OCI-LY7 (cell line): Measurements from ENCODE around the gene CLVS2. TPM values are rescaled to one million over a fixed set of nuclear protein-coding genes. Genes with fewer than 3 reads are reported as not detected.

Source experiments
- BruUV-seq: library from RNA; stranded (reverse); fragments of 400-500 nt; replicated peaks from 2 replicates; lab custom pipeline; 2021; lab: Mats Ljungman, UMichigan
- CTCF ChIA-PET: fragments of 300-600 bp; sonication (Branson Sonifier 250); formaldehyde crosslinking; loops from one replicate; lab custom pipeline; 2022; ENCODE audit warnings: antibody characterized with exemption; ENCODE audit not compliant: unreplicated experiment; lab: Charles Lee
- POLR2A ChIA-PET: fragments of 300-600 bp; sonication (Branson Sonifier 250); formaldehyde crosslinking; loops from one replicate; lab custom pipeline; 2022; ENCODE audit warnings: antibody characterized with exemption; lab: Charles Lee
- DNase-seq: peaks from one replicate; pipeline ENCODE4 v3.0.0-alpha.2; 2015; ENCODE audit warnings: low spot score
- H2AFZ ChIP-seq: fragments of 200-600 bp; sonication (generic), shearing (Covaris generic); 2 replicates; pipeline ENCODE4 v1.6.1; 2014; ENCODE audit warnings: mild to moderate bottlenecking, antibody characterized with exemption, low read length, moderate library complexity
- H3K27ac ChIP-seq: fragments of 200-600 bp; sonication (generic); 2 replicates; pipeline ENCODE4 v1.5.1; 2014; ENCODE audit warnings: mixed run types, low read depth, mild to moderate bottlenecking, moderate library complexity, low read length, inconsistent platforms; ENCODE audit not compliant: poor library complexity, severe bottlenecking
- H3K36me3 ChIP-seq: fragments of 200-600 bp; sonication (generic); 2 replicates; pipeline ENCODE4 v1.6.1; 2014; ENCODE audit warnings: mild to moderate bottlenecking, antibody characterized with exemption, low read length, moderate library complexity, mixed read lengths; ENCODE audit not compliant: insufficient read depth
- H3K4me1 ChIP-seq: fragments of 200-600 bp; sonication (generic); 2 replicates; pipeline ENCODE4 v1.5.1; 2014; ENCODE audit warnings: mild to moderate bottlenecking, low read length; ENCODE audit not compliant: insufficient read depth, poor library complexity, severe bottlenecking
- H3K4me2 ChIP-seq: fragments of 200-600 bp; sonication (generic); 2 replicates; pipeline ENCODE4 v1.6.1; 2014; ENCODE audit warnings: mild to moderate bottlenecking, low read length
- H3K4me3 ChIP-seq: fragments of 200-600 bp; sonication (generic); 2 replicates; pipeline ENCODE4 v1.5.1; 2014; ENCODE audit warnings: mild to moderate bottlenecking, low read depth, low read length; ENCODE audit not compliant: poor library complexity, severe bottlenecking
- H3K79me2 ChIP-seq: fragments of 200-600 bp; sonication (generic); 2 replicates; pipeline ENCODE4 v1.6.1; 2016; ENCODE audit warnings: low read depth, mild to moderate bottlenecking, low read length, moderate library complexity, mixed read lengths; ENCODE audit not compliant: insufficient read depth
- H3K9me2 ChIP-seq: fragments of 200-600 bp; sonication (generic); 2 replicates; pipeline ENCODE4 v1.6.1; 2016; ENCODE audit warnings: mild to moderate bottlenecking, low read length, mixed read lengths; ENCODE audit not compliant: insufficient read depth
- H3K9me3 ChIP-seq: fragments of 200-600 bp; sonication (generic); 2 replicates; pipeline ENCODE4 v1.6.1; 2014; ENCODE audit warnings: mild to moderate bottlenecking, mixed run types, low read length, mixed read lengths
- H4K20me1 ChIP-seq: fragments of 200-600 bp; sonication (generic); 2 replicates; pipeline ENCODE4 v1.6.1; 2014; ENCODE audit warnings: mild to moderate bottlenecking, antibody characterized with exemption, low read length, moderate library complexity, mixed read lengths; ENCODE audit not compliant: insufficient read depth
- EZH2phosphoT487 ChIP-seq: fragments of 200-600 bp; sonication (generic); IDR thresholded peaks from 2 replicates; pipeline ENCODE4 v1.6.1; 2018; ENCODE audit warnings: low read depth, borderline replicate concordance, mild to moderate bottlenecking, mixed run types, antibody characterized with exemption, low read length, moderate library complexity, mixed read lengths
- intact Hi-C: fragments of 100-400 bp; cut with micrococcal nuclease; formaldehyde crosslinking; loops from one replicate; pipeline ENCODE4 v1.10.0; 2022; ENCODE audit not compliant: unreplicated experiment
- total RNA-seq, 2 experiments: library from RNA; depleted of rRNA in 1 of 2; stranded (reverse); fragments of >200 nt in 1 of 2; shearing (Covaris generic) in 1 of 2; gene quantifications; 2 replicates each; pipeline ENCODE4 v1.2.3, GENCODE V29; 2014 to 2022
- TF ChIP-seq, protein P1 (sequence below): fragments of 200-600 bp; sonication (generic); conservative IDR thresholded peaks from 2 replicates; pipeline ENCODE4 v1.5.1; 2014; ENCODE audit warnings: mild to moderate bottlenecking, antibody characterized with exemption, low read length, moderate library complexity, mixed read lengths

Gene CLVS2
- total RNA-seq, 2 experiments from 2014 or later, result not detected

DNA sequence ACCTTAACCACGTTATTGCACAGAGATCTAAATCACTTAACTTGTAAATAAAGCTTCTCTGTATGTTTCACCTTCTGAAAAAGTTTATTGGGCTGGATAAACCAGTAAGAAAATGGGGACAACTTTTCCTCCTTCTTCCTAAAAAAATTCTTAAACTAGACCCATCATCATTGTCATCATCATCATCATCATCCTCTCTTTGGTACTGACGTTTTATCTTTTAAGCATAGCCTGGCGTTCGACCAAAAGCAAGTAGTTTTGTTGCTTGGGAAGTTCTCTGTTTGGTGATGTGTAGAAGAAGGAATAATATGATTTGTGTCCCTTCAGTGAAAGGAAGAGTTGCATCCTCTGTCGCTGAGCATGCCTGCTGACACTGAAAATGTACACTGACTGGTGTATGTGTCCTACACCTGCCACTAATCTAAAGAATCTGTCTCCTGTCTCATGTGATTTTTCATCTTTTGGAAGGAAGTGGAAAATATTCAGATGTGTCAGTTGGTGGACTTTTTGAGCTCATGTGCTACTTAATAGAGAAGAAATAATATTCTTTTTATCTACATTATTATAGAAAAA lies 2.5 kb downstream of the CLVS2 start:
- BruUV-seq, result no TSS peak
- Histone ChIP-seq H3K4me2 (no peak overlapping the region), H3K4me1 (no peaks in the 10 kb centered on the region), H3K79me2 (no peaks in the 10 kb centered on the region), H4K20me1 (no peaks in the 10 kb centered on the region), H3K9me2 (no peaks in the 10 kb centered on the region), H3K27ac (no peak overlapping the region), H2AFZ (no peak overlapping the region), H3K36me3 (no peaks in the 10 kb centered on the region), H3K9me3 (no peaks in the 10 kb centered on the region), H3K4me3 (no peak overlapping the region)
- DNase-seq, result no peak
- intact Hi-C loops, result no loop called here
- CTCF ChIA-PET, result no interaction called here
- POLR2A ChIA-PET, result no interaction called here
- TF ChIP-seq, protein P1, sequence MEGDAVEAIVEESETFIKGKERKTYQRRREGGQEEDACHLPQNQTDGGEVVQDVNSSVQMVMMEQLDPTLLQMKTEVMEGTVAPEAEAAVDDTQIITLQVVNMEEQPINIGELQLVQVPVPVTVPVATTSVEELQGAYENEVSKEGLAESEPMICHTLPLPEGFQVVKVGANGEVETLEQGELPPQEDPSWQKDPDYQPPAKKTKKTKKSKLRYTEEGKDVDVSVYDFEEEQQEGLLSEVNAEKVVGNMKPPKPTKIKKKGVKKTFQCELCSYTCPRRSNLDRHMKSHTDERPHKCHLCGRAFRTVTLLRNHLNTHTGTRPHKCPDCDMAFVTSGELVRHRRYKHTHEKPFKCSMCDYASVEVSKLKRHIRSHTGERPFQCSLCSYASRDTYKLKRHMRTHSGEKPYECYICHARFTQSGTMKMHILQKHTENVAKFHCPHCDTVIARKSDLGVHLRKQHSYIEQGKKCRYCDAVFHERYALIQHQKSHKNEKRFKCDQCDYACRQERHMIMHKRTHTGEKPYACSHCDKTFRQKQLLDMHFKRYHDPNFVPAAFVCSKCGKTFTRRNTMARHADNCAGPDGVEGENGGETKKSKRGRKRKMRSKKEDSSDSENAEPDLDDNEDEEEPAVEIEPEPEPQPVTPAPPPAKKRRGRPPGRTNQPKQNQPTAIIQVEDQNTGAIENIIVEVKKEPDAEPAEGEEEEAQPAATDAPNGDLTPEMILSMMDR, result no peak
- TF ChIP-seq EZH2phosphoT487, result no peak

DNA sequence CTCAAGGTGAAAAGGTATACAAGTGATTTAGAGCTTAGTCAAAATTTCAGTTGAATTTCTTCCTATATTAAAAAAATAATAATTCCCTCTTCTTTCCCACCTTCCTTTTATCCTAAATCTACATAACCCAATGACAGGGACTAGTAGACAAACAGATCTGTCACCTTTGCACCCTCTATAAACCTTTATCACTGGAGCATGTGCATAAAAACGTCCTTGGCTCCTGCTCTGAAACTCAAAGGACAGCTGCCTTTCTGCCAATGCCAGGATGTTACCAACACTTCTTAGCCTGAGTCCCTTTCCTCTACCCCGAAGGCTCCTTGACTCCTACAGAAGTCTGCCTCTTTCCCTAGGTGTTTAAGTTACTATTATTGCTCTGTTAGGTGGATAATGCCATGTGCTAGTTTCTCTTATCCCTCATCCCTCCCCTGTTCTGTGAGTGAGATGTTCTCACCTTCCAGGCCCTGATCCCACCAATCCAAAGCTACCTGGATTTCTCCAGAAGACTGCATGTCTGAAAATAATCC lies 4.3 kb downstream of the CLVS2 start:
- H3K79me2 ChIP-seq, result no peaks in the 10 kb centered on the region
- BruUV-seq, result no TSS peak
- H3K4me2 ChIP-seq, result no peak overlapping the region
- no peaks in the 10 kb centered on the region for H3K9me3 ChIP-seq
- TF ChIP-seq EZH2phosphoT487, result no peak
- TF ChIP-seq, protein P1, result no peak
- no peak overlapping the region for H3K27ac ChIP-seq
- no peak for DNase-seq
- intact Hi-C loops, result no loop called here
- H3K4me1 ChIP-seq, result no peaks in the 10 kb centered on the region
- H3K4me3 ChIP-seq, result no peak overlapping the region
- no peaks in the 10 kb centered on the region for H4K20me1 ChIP-seq
- CTCF ChIA-PET, result no interaction called here
- no peaks in the 10 kb centered on the region for H3K9me2 ChIP-seq
- no peaks in the 10 kb centered on the region for H3K36me3 ChIP-seq
- POLR2A ChIA-PET, result no interaction called here
- no peak overlapping the region for H2AFZ ChIP-seq

DNA sequence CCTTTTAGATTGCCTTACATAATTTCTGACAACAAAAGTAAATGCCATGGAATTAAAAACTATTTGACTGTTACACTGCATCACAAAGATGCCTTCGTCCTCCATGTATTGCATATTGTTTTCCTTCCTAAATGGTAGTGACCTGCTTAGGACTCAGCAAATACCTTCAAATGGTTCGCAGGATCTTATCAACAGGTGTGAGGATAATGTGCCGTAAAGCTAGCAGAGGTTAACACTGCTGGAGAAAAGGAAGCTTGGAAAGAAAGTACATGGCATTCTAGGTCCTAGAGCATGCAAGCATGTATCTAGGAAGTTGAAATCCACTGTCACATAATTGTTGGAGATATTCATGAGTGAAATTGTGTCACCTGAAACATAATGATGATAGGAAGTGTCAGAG lies 5.5 kb downstream of the CLVS2 start:
- CTCF ChIA-PET, result no interaction called here
- Histone ChIP-seq H3K4me2 (no peak overlapping the region), H3K79me2 (no peaks in the 10 kb centered on the region), H3K9me3 (no peaks in the 10 kb centered on the region), H2AFZ (no peak overlapping the region), H3K4me1 (no peaks in the 10 kb centered on the region), H4K20me1 (no peaks in the 10 kb centered on the region), H3K36me3 (no peaks in the 10 kb centered on the region), H3K9me2 (no peaks in the 10 kb centered on the region), H3K4me3 (no peak overlapping the region), H3K27ac (no peak overlapping the region)
- no peak for DNase-seq
- no TSS peak for BruUV-seq
- POLR2A ChIA-PET, result no interaction called here
- TF ChIP-seq, protein P1, result no peak
- TF ChIP-seq EZH2phosphoT487, result no peak
- intact Hi-C loops, result no loop called here
